Hindlimb muscle (tissue), 1 donor: ENCODE measurements around the gene VPS45. TPM values are rescaled to one million over a fixed set of nuclear protein-coding genes. Genes with fewer than 3 reads are reported as not detected.
"Not testable (repeated sequence)": the region's sequence is repeated elsewhere in the genome, so short reads cannot be mapped to it uniquely, and the experiment has no call there.

Experiments used
- DNase-seq: peaks from one replicate; pipeline ENCODE4 v3.0.0-alpha.2; 2013
- polyA plus RNA-seq: library from polyadenylated mRNA; unstranded; fragments of 120-200 nt; gene quantifications from one replicate; pipeline ENCODE4 v1.2.1, GENCODE V29; 2013; ENCODE audit not compliant: insufficient read length

VPS45 gene
- polyA plus RNA-seq, 1 donor: 42.9 TPM

- DNase-seq: not testable (repeated sequence)
These were observed 67.8 kb downstream of the VPS45 start for GRCh38 chr1:150135400-150135799.

- DNase-seq: no peak
These were observed 70.5 kb downstream of the VPS45 start for GRCh38 chr1:150138044-150138443.

- no peak for DNase-seq
These were observed 73.9 kb downstream of the VPS45 start for GRCh38 chr1:150141452-150141851.

- no peak for DNase-seq
These were observed 74.5 kb downstream of the VPS45 start for GRCh38 chr1:150142083-150142482.

- DNase-seq: no peak
These were observed 77.0 kb downstream of the VPS45 start for GRCh38 chr1:150144606-150145005.

- DNase-seq: not testable (repeated sequence)
These were observed 78.4 kb downstream of the VPS45 start for GRCh38 chr1:150146016-150146415.

GRCh38 chr1:150146849-150147542 is 79.4 kb downstream of the VPS45 start:
- no peak for DNase-seq

- DNase-seq: no peak
These were observed 81.3 kb downstream of the VPS45 start for GRCh38 chr1:150148837-150149270.

- DNase-seq: peak; percentile 81
These were observed 81.9 kb downstream of the VPS45 start, which contains the start of gene PLEKHO1 for GRCh38 chr1:150149271-150150132. PLEKHO1 (plus strand) TSS chr1:150149916; CDS start chr1:150150258, 342 bp downstream.

- no peak for DNase-seq
These were observed 82.8 kb downstream of the VPS45 start for GRCh38 chr1:150150133-150151021.

GRCh38 chr1:150151291-150152181 is 84.0 kb downstream of the VPS45 start:
- no peak for DNase-seq

- DNase-seq: no peak
These were observed 84.6 kb downstream of the VPS45 start for GRCh38 chr1:150152182-150152536.

GRCh38 chr1:150152772-150153456 is 85.3 kb downstream of the VPS45 start:
- no peak for DNase-seq

GRCh38 chr1:150154143-150154542 is 86.6 kb downstream of the VPS45 start:
- no peak for DNase-seq

- DNase-seq: no peak
These were observed 88.0 kb downstream of the VPS45 start for GRCh38 chr1:150155413-150156071.

- no peak for DNase-seq
These were observed 89.5 kb downstream of the VPS45 start for GRCh38 chr1:150156868-150157603.

- DNase-seq: no peak
These were observed 92.0 kb downstream of the VPS45 start for GRCh38 chr1:150159550-150159949.

- no peak for DNase-seq
These were observed 93.5 kb downstream of the VPS45 start for GRCh38 chr1:150160964-150161621.
